Measurements from ENCODE around the gene EP300. TPM values are rescaled to one million over a fixed set of nuclear protein-coding genes. Genes with fewer than 3 reads are reported as not detected.

Gene EP300
- total RNA-seq, 1 donor from 2014 or later: 57.9 TPM

GRCh38 chr22:41116342-41116741, 23.9 kb downstream of the EP300 start:
- H3K27me3 ChIP-seq: no peaks in the 10 kb centered on the region
- Mint-ChIP-seq H3K36me3 (peaks cover 42% of the 10 kb centered on the region), H3K4me1 (no peaks in the 10 kb centered on the region), H3K27me3 (ENCODE audit: insufficient read depth, low read depth) (no peaks in the 10 kb centered on the region), H3K4me3 (no peak overlapping the region), H3K27ac (no peak overlapping the region), H3K9me3 (no peaks in the 10 kb centered on the region)
- H3K36me3 ChIP-seq: peaks cover 12% of the 10 kb centered on the region
- no peaks in the 10 kb centered on the region for H3K9me3 ChIP-seq (ENCODE audit: low read depth)
- H3K4me1 ChIP-seq: no peaks in the 10 kb centered on the region
- peaks cover 96% of the 10 kb centered on the region for H4K20me1 ChIP-seq (ENCODE audit: low read depth)
- no peak overlapping the region for H3K9ac ChIP-seq
- H3F3A ChIP-seq (ENCODE audit: low read depth): no peaks in the 10 kb centered on the region
- TF ChIP-seq EZH2 (IDR thresholded peaks at IDR 0.05): no peak
- TF ChIP-seq CTCF (IDR thresholded peaks at IDR 0.05): no peak
- no peak for TF ChIP-seq EZH2phosphoT487 (IDR thresholded peaks at IDR 0.05)
- no peak overlapping the region for H3K4me2 ChIP-seq
- no peak overlapping the region for H3K27ac ChIP-seq
- H3K79me2 ChIP-seq (ENCODE audit: low read depth): peaks cover 100% of the 10 kb centered on the region
- DNase-seq (ENCODE audit: low spot score): no peak
- H2AFZ ChIP-seq (replicated peaks): no peak overlapping the region
- no peak overlapping the region for H3K4me3 ChIP-seq

GRCh38 chr22:41117127-41117965, 25.0 kb downstream of the EP300 start:
- Histone ChIP-seq H3K79me2 (ENCODE audit: low read depth) (peaks cover 100% of the 10 kb centered on the region), H3K4me1 (no peaks in the 10 kb centered on the region), H3K9me3 (ENCODE audit: low read depth) (no peaks in the 10 kb centered on the region), H3K9ac (no peak overlapping the region), H3K27me3 (no peaks in the 10 kb centered on the region), H3F3A (ENCODE audit: low read depth) (no peaks in the 10 kb centered on the region), H3K36me3 (peaks cover 12% of the 10 kb centered on the region), H3K27ac (no peak overlapping the region), H3K4me3 (no peak overlapping the region), H4K20me1 (ENCODE audit: low read depth) (peaks cover 98% of the 10 kb centered on the region), H3K4me2 (no peak overlapping the region), H2AFZ (replicated peaks) (no peak overlapping the region)
- Mint-ChIP-seq H3K4me1 (no peaks in the 10 kb centered on the region), H3K27me3 (ENCODE audit: insufficient read depth, low read depth) (no peaks in the 10 kb centered on the region), H3K4me3 (no peak overlapping the region), H3K9me3 (no peaks in the 10 kb centered on the region), H3K27ac (no peak overlapping the region), H3K36me3 (peaks cover 39% of the 10 kb centered on the region)
- TF ChIP-seq EZH2phosphoT487 (IDR thresholded peaks at IDR 0.05): no peak
- TF ChIP-seq CTCF (IDR thresholded peaks at IDR 0.05): no peak
- no peak for TF ChIP-seq EZH2 (IDR thresholded peaks at IDR 0.05)
- no peak for DNase-seq (ENCODE audit: low spot score)

- Mint-ChIP-seq H3K36me3 (peaks cover 32% of the 10 kb centered on the region), H3K4me1 (no peaks in the 10 kb centered on the region), H3K27ac (no peak overlapping the region), H3K9me3 (no peaks in the 10 kb centered on the region), H3K4me3 (no peak overlapping the region), H3K27me3 (ENCODE audit: insufficient read depth, low read depth) (peaks cover 2% of the 10 kb centered on the region)
- Histone ChIP-seq H3K79me2 (ENCODE audit: low read depth) (peaks cover 100% of the 10 kb centered on the region), H4K20me1 (ENCODE audit: low read depth) (peaks cover 75% of the 10 kb centered on the region), H3K4me3 (no peak overlapping the region), H3K9ac (no peak overlapping the region), H3K4me1 (no peaks in the 10 kb centered on the region), H3K36me3 (peaks cover 34% of the 10 kb centered on the region), H3K4me2 (no peak overlapping the region), H3K27ac (no peak overlapping the region), H2AFZ (replicated peaks) (no peak overlapping the region), H3F3A (ENCODE audit: low read depth) (peaks cover 19% of the 10 kb centered on the region), H3K9me3 (ENCODE audit: low read depth) (no peaks in the 10 kb centered on the region), H3K27me3 (no peaks in the 10 kb centered on the region)
- TF ChIP-seq EZH2 (IDR thresholded peaks at IDR 0.05) (no peak), CTCF (IDR thresholded peaks at IDR 0.05) (no peak), EZH2phosphoT487 (IDR thresholded peaks at IDR 0.05) (no peak)
- no peak for DNase-seq (ENCODE audit: low spot score)
Observed at GRCh38 chr22:41123151-41123550, 30.8 kb downstream of the EP300 start.

Measured in neural progenitor cell (in vitro differentiated cells).